GM18502 (cell line): ENCODE results near the gene CCDC192.

Source experiments
- ATAC-seq: cut with Tn5 transposase; IDR thresholded peaks from one replicate; pipeline ENCODE4 v1.9.1; 2021; ENCODE audit warnings: mild to moderate bottlenecking; ENCODE audit not compliant: unreplicated experiment, poor library complexity

The CCDC192 gene

GRCh38 chr5:127910307-127910956 lies 207.2 kb downstream of the CCDC192 start:
- ATAC-seq = no peak

- no peak for ATAC-seq
Observed at GRCh38 chr5:127911619-127912018, 208.4 kb downstream of the CCDC192 start.

GRCh38 chr5:127912411-127912810 lies 209.2 kb downstream of the CCDC192 start:
- ATAC-seq = no peak

DNA sequence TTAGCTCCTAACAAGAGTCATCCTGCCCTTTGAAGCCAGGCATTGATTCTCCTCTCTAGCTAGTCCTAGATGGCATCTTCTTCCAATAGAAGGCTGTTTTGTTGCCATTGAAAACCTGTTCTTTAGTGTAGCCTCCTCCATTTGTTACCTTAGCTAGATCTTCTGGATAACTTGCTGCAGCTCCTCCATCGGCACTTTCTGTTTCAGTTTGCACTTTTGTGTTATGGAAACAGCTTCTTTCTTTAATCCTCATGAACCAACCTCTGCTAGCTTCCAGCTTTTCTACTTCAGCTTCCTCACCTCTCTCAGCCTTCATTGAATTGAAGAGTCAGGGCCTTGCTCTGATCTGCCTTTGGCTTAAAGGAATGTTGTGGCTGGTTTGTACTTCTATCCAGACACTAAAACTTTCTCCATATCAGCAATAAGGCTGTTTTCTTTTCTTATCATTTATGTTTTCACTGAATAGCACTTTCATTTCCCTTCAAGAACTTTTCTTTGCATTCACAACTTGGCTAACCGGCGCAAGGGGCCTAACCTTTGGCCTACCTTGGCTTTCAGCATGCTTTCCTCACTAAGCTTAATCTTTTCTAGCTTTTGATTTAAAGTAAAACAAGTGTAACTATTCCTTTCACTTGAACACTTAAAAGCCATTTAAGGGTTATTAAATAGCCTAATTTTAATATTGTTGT lies 213.8 kb downstream of the CCDC192 start:
- no peak for ATAC-seq

- ATAC-seq = no peak
Observed at GRCh38 chr5:127919006-127919796, 216.0 kb downstream of the CCDC192 start.

GRCh38 chr5:127919818-127920217 lies 216.6 kb downstream of the CCDC192 start:
- ATAC-seq = no peak

DNA sequence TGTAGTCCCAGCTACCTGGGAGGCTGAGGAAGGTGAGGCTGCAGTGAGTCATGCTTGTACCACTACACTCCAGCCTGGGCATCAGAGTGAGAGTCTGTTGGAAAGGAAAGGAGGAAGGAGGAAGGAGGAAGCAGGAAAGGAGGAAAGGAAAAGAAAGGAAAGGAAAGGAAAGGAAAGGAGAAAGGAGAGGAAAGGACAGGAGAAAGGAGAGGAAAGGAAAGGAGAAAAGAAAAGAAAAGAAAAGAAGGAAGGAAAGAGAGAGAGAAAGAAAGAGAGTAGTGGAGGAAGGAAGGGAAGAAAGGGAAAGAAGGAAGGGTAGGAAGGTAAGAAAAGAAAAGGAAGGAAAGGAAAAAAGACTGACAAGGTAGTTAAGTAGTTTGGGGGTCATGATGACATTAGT lies 217.7 kb downstream of the CCDC192 start:
- ATAC-seq = no peak

DNA sequence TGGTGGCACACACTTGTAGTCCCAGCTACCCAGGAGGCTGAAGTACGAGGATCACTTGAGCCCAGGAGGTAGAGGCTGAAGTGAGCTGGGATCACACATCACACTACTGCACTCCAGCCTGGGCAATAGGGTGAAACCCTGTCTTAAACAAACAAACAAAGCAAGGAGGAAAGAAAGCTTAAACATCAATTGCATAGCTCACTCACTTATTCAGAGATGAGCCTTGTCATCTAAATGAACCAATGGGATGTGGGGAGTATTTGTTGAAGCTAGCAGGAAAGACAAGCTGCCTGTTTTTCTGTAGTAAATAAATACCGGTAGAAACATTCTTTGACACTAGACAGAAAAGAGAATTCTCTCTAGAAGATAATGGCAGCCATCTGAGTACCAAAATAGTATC lies 219.4 kb downstream of the CCDC192 start:
- no peak for ATAC-seq

GRCh38 chr5:127923804-127924570 lies 220.8 kb downstream of the CCDC192 start:
- ATAC-seq = no peak

DNA sequence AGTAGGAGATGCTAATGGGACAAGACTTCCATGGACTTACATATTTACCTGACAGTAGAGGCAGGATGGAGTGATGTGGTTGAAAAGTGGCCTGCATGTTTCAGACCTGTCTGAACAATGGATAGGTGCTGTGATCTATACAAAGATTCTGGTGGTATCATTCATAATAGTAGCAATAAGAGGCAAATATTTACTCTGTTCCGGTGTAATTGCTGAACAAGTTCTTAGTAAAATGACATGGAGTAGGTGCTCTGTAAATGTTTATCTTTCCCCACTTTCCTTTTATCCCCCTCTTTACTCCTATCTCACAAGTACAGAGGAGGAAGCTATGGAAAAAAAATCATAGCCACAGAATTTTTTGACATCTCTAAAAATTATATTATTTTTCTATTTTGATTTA lies 221.4 kb downstream of the CCDC192 start:
- ATAC-seq = no peak

- no peak for ATAC-seq
Observed at GRCh38 chr5:127925916-127926315, 222.7 kb downstream of the CCDC192 start.

GRCh38 chr5:127926974-127927373 lies 223.8 kb downstream of the CCDC192 start:
- ATAC-seq = no peak

- ATAC-seq = no peak
Observed at GRCh38 chr5:127928053-127928452, 224.9 kb downstream of the CCDC192 start.

GRCh38 chr5:127930311-127930710 lies 227.1 kb downstream of the CCDC192 start:
- ATAC-seq = no peak

DNA sequence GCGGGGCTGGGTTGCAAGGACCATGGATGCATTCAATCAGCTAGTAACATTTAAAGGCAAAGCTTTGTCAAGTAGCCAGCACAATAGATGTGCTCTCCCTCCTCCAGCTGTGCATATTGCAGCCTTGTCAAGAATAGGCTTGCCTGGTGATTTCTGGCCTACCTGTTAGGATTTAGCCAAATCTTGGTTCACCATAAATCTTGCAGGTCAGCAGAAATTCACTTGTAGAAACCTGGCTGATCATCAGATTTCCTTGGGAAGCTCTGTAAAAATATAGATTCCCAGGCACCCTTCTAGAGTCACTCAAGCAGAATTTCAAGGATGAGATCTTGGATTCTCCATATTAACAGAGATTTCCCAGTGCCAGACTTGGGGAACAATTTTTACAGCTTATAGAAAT lies 228.2 kb downstream of the CCDC192 start:
- no peak for ATAC-seq

GRCh38 chr5:127933348-127933747 lies 230.2 kb downstream of the CCDC192 start:
- no peak for ATAC-seq

DNA sequence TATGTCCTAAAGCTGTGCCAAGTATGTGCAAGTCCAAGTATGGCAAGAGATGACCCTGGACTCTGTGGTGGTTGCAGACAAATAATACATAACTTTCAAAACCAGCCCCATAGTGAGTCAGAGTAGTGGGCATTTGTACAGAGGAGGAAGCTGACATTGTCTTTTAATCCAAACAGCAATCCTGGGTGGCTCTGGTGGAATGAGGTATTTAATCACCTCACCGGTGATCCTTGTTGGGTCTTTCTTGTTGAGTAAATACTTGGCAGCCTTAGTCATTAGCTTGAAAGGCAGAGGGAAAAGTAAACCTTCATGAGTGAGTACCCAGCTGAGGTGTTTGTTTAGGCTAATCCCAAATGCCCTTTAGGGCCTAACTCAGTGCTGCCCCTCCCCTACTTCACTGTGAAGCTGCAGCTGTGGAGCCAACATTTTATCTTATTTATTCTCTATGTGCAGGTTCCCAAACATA lies 231.6 kb downstream of the CCDC192 start:
- no peak for ATAC-seq

DNA sequence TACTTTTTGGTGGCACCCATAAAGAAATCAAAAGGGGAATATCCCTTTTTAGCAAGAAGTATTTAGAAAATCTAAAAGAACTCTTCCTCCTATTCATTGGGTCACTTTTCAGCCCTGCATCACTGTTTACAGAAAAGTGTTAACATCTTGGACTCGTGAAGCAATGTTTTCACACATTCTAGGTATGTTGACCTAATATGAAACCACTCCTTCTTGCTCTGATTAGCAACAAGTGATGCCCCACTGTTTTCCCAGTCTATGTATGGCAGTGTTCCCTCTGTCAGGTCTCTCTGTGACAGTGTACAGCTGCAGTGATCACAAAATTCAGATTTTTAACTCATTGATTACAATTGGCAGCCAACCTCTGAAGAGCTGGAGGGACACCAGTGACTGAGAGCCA lies 232.2 kb downstream of the CCDC192 start:
- ATAC-seq = no peak

- no peak for ATAC-seq
Observed at GRCh38 chr5:127936439-127936972, 233.3 kb downstream of the CCDC192 start.

DNA sequence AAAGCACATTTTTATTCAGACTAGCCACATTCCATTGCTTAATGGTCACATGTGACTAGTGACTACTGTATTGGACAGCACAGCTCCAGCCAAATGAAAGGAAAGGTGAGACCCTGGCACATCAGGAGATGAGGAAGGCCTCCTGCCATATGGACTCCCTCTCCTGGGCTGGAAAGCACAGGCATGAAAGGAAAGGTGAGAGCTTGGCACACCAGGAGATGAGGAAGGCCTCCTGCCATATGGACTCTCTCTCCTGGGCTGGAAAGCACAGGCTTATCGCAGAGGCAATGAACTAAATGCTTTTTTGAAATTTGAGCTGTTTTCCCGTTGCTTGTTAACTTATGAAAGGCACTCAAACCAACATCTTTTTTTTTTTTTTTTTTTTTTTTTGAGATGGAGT lies 235.6 kb downstream of the CCDC192 start:
- ATAC-seq = no peak
